ENCODE results near the gene MACIR. TPM values are rescaled to one million over a fixed set of nuclear protein-coding genes. Genes with fewer than 3 reads are reported as not detected.

The MACIR gene
- total RNA-seq, 2 experiments from 2014 or later, result 1.3 to 1.6 TPM

- intact Hi-C loops (cut with DNase I, micrococcal nuclease), result no loop called here
- Mint-ChIP-seq H3K27ac (no peak overlapping the region), H3K9me3 (no peaks in the 10 kb centered on the region), H3K36me3 (ENCODE audit: low read depth) (no peaks in the 10 kb centered on the region), H3K4me3 (no peak overlapping the region), H3K27me3 (peaks cover 8% of the 10 kb centered on the region), H3K4me1 (ENCODE audit: low read depth) (no peaks in the 10 kb centered on the region)
- DNase-seq (peak in 1 of 14 experiments; percentile 4), ATAC-seq (ENCODE audit: poor library complexity) (no peak)
- CTCF ChIA-PET, result no interaction called here
- Histone ChIP-seq H3K27me3 (ENCODE audit: control insufficient read depth in 1 of 2, insufficient read depth in 2 of 2, low read length in 2 of 2) (no peaks in the 10 kb centered on the region), H3K4me1 (ENCODE audit: insufficient read depth, low read length) (no peaks in the 10 kb centered on the region), H3K36me3 (ENCODE audit: insufficient read depth, low read length) (no peaks in the 10 kb centered on the region), H3K4me3 (ENCODE audit: low read length) (no peak overlapping the region), H3K9me3 (ENCODE audit: control insufficient read depth in 1 of 2, insufficient read depth in 1 of 2, low read length in 2 of 2) (no peaks in the 10 kb centered on the region), H3K27ac (ENCODE audit: low read depth in 1 of 2, low read length in 2 of 2) (no peak overlapping the region)
- POLR2A ChIA-PET, result no interaction called here
- TF ChIP-seq CTCF (IDR thresholded peaks at IDR 0.05), result no peak
Observed at GRCh38 chr5:103295871-103296270, 37.3 kb downstream of the MACIR start.

- TF ChIP-seq CTCF (IDR thresholded peaks at IDR 0.05), result no peak
- DNase-seq, result no peak
- no peak for ATAC-seq (ENCODE audit: poor library complexity)
- peaks cover 8% of the 10 kb centered on the region for H3K27me3 Mint-ChIP-seq
- CTCF ChIA-PET, result no interaction called here
- Histone ChIP-seq H3K36me3 (ENCODE audit: insufficient read depth, low read length) (no peaks in the 10 kb centered on the region), H3K9me3 (ENCODE audit: control insufficient read depth in 1 of 2, insufficient read depth in 1 of 2, low read length in 2 of 2) (no peaks in the 10 kb centered on the region), H3K27ac (ENCODE audit: low read depth in 1 of 2, low read length in 2 of 2) (no peak overlapping the region), H3K4me3 (ENCODE audit: low read length) (no peak overlapping the region), H3K27me3 (ENCODE audit: control insufficient read depth in 1 of 2, insufficient read depth in 2 of 2, low read length in 2 of 2) (no peaks in the 10 kb centered on the region), H3K4me1 (ENCODE audit: insufficient read depth, low read length) (no peaks in the 10 kb centered on the region)
- no peak overlapping the region for H3K4me3 Mint-ChIP-seq
- H3K36me3 Mint-ChIP-seq (ENCODE audit: low read depth), result no peaks in the 10 kb centered on the region
- intact Hi-C loops (cut with DNase I, micrococcal nuclease), result no loop called here
- H3K4me1 Mint-ChIP-seq (ENCODE audit: low read depth), result no peaks in the 10 kb centered on the region
- POLR2A ChIA-PET, result no interaction called here
- no peak overlapping the region for H3K27ac Mint-ChIP-seq
- H3K9me3 Mint-ChIP-seq, result no peaks in the 10 kb centered on the region
Observed at GRCh38 chr5:103298117-103298516, 39.6 kb downstream of the MACIR start.

GRCh38 chr5:103298607-103299188, 40.1 kb downstream of the MACIR start:
- no peaks in the 10 kb centered on the region for H3K4me1 ChIP-seq (ENCODE audit: insufficient read depth, low read length)
- Mint-ChIP-seq H3K9me3 (no peaks in the 10 kb centered on the region), H3K4me3 (no peak overlapping the region), H3K27ac (no peak overlapping the region), H3K4me1 (ENCODE audit: low read depth) (no peaks in the 10 kb centered on the region), H3K36me3 (ENCODE audit: low read depth) (no peaks in the 10 kb centered on the region), H3K27me3 (peaks cover 8% of the 10 kb centered on the region)
- CTCF ChIA-PET, result no interaction called here
- no peak overlapping the region for H3K4me3 ChIP-seq (ENCODE audit: low read length)
- no peaks in the 10 kb centered on the region for H3K27me3 ChIP-seq (ENCODE audit: control insufficient read depth in 1 of 2, insufficient read depth in 2 of 2, low read length in 2 of 2)
- ATAC-seq (ENCODE audit: poor library complexity) (no peak), DNase-seq (no peak)
- H3K9me3 ChIP-seq (ENCODE audit: control insufficient read depth in 1 of 2, insufficient read depth in 1 of 2, low read length in 2 of 2), result no peaks in the 10 kb centered on the region
- H3K27ac ChIP-seq (ENCODE audit: low read depth in 1 of 2, low read length in 2 of 2), result no peak overlapping the region
- no peaks in the 10 kb centered on the region for H3K36me3 ChIP-seq (ENCODE audit: insufficient read depth, low read length)
- intact Hi-C loops (cut with DNase I, micrococcal nuclease), result no loop called here
- POLR2A ChIA-PET, result no interaction called here
- no peak for TF ChIP-seq CTCF (IDR thresholded peaks at IDR 0.05)
